ENCODE measurements around the gene CD8B. TPM values are rescaled to one million over a fixed set of nuclear protein-coding genes. Genes with fewer than 3 reads are reported as not detected.

CD8B gene
- total RNA-seq, 1 experiment from 2014 or later: 0.47 TPM

DNA sequence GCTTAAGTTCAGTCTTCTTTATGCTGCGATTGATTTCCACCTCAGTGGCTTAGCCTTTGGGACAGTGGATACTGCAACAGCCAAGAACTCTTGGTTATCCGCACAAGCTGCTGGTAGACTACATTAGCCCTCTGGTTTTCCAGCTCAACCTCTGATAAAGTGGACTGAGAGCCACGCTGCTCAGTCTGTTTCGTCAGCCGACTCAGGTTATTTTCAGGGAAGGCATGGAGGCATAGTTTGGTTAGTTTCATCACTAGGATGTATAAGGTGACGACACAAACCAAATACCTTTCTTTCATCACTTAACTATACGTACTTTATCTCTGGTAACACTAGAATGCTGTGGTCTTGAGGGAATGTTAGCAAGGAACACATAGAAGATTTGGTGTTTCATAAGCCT, 85.2 kb downstream of the CD8B start:
- H3K9me2 ChIP-seq (ENCODE audit: insufficient read depth): no peaks in the 10 kb centered on the region
- no peaks in the 10 kb centered on the region for H3K79me2 ChIP-seq (ENCODE audit: insufficient read depth, low read length)
- no peak overlapping the region for H3K27ac ChIP-seq (ENCODE audit: low read depth, low read length)
- POLR2A ChIA-PET: no interaction called here
- ATAC-seq: no peak
- H3K9me3 ChIP-seq (ENCODE audit: control insufficient read depth in 1 of 2, insufficient read depth in 1 of 2, low read depth in 1 of 2, low read length in 2 of 2): no peaks in the 10 kb centered on the region
- peaks cover 8 to 17% of the 10 kb centered on the region in 2 experiments; a peak in 3 of 4 replicates for H3K36me3 ChIP-seq (ENCODE audit: control insufficient read depth in 1 of 2, insufficient read depth in 2 of 2, low read length in 2 of 2)
- intact Hi-C loops (cut with micrococcal nuclease): no loop called here
- no peak for DNase-seq (ENCODE audit: low read depth, low spot score)
- CTCF ChIA-PET: no interaction called here
- no peaks in the 10 kb centered on the region for H3K27me3 ChIP-seq (ENCODE audit: insufficient read depth, low read length)
- H3K4me3 ChIP-seq (replicated peaks in 1 of 2; ENCODE audit: low read depth in 1 of 2, low read length in 2 of 2): no peak overlapping the region
- H4K20me1 ChIP-seq (ENCODE audit: insufficient read depth): no peaks in the 10 kb centered on the region
- no peak overlapping the region for H2AFZ ChIP-seq (ENCODE audit: low read depth, low read length, poor library complexity, severe bottlenecking)
- no TSS peak for BruUV-seq (replicated peaks)
- RAD21 ChIA-PET (ENCODE audit: low non-redundant PET in 1 of 2, low total read pairs in 2 of 2, uncharacterized antibody in 2 of 2, unreplicated experiment in 2 of 2): no interaction called here
- no peaks in the 10 kb centered on the region for H3K4me1 ChIP-seq (ENCODE audit: control insufficient read depth in 1 of 2, insufficient read depth in 2 of 2, low read length in 2 of 2)
- TF ChIP-seq SP1 (IDR thresholded peaks at IDR 0.05; ENCODE audit: low read depth) (no peak), YY1 (IDR thresholded peaks at IDR 0.05; ENCODE audit: extremely low read depth, insufficient replicate concordance, low read depth, low read length) (no peak), TCF7L2 (IDR thresholded peaks at IDR 0.05; ENCODE audit: borderline replicate concordance, extremely low read depth, insufficient read depth, insufficient read length) (no peak), ZFX (IDR thresholded peaks at IDR 0.05) (no peak), ZNF274 (IDR thresholded peaks at IDR 0.05; ENCODE audit: low read depth, low read length) (no peak), POLR2AphosphoS5 (IDR thresholded peaks at IDR 0.05; ENCODE audit: low read depth, low read length) (no peak), RAD21 (IDR thresholded peaks at IDR 0.05; ENCODE audit: low read depth) (no peak), SRF (IDR thresholded peaks at IDR 0.05; ENCODE audit: low read depth) (no peak), ELF1 (IDR thresholded peaks at IDR 0.05; ENCODE audit: borderline replicate concordance, low read depth) (no peak)
- TF ChIP-seq, protein P1, sequence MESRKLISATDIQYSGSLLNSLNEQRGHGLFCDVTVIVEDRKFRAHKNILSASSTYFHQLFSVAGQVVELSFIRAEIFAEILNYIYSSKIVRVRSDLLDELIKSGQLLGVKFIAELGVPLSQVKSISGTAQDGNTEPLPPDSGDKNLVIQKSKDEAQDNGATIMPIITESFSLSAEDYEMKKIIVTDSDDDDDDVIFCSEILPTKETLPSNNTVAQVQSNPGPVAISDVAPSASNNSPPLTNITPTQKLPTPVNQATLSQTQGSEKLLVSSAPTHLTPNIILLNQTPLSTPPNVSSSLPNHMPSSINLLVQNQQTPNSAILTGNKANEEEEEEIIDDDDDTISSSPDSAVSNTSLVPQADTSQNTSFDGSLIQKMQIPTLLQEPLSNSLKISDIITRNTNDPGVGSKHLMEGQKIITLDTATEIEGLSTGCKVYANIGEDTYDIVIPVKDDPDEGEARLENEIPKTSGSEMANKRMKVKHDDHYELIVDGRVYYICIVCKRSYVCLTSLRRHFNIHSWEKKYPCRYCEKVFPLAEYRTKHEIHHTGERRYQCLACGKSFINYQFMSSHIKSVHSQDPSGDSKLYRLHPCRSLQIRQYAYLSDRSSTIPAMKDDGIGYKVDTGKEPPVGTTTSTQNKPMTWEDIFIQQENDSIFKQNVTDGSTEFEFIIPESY (IDR thresholded peaks at IDR 0.05; ENCODE audit: extremely low read depth, insufficient replicate concordance, low read length): no peak
- TF ChIP-seq, protein P2, sequence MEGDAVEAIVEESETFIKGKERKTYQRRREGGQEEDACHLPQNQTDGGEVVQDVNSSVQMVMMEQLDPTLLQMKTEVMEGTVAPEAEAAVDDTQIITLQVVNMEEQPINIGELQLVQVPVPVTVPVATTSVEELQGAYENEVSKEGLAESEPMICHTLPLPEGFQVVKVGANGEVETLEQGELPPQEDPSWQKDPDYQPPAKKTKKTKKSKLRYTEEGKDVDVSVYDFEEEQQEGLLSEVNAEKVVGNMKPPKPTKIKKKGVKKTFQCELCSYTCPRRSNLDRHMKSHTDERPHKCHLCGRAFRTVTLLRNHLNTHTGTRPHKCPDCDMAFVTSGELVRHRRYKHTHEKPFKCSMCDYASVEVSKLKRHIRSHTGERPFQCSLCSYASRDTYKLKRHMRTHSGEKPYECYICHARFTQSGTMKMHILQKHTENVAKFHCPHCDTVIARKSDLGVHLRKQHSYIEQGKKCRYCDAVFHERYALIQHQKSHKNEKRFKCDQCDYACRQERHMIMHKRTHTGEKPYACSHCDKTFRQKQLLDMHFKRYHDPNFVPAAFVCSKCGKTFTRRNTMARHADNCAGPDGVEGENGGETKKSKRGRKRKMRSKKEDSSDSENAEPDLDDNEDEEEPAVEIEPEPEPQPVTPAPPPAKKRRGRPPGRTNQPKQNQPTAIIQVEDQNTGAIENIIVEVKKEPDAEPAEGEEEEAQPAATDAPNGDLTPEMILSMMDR (IDR thresholded peaks at IDR 0.05 in 2 of 3, conservative IDR thresholded peaks at IDR 0.05 in 1 of 3; ENCODE audit: borderline replicate concordance in 1 of 3, insufficient read depth in 1 of 3, low read depth in 2 of 3, low read length in 2 of 3): no peak
- TF ChIP-seq, protein P3, sequence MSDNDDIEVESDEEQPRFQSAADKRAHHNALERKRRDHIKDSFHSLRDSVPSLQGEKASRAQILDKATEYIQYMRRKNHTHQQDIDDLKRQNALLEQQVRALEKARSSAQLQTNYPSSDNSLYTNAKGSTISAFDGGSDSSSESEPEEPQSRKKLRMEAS (IDR thresholded peaks at IDR 0.05): no peak
- TF ChIP-seq, protein P4, sequence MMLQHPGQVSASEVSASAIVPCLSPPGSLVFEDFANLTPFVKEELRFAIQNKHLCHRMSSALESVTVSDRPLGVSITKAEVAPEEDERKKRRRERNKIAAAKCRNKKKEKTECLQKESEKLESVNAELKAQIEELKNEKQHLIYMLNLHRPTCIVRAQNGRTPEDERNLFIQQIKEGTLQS (IDR thresholded peaks at IDR 0.05): no peak
- H3K4me2 ChIP-seq (ENCODE audit: low read length): no peak overlapping the region
- no peak overlapping the region for H3K9ac ChIP-seq (ENCODE audit: low read length)
